Transverse colon (tissue), 4 donors: Measurements from ENCODE around the gene DNAH7.

Experiments
- CTCF ChIP-seq, 5 experiments: fragments of 200-600 bp in 3 of 5; fragments of 450-650 bp in 2 of 5; sonication (generic) in 3 of 5; IDR thresholded peaks; 1 replicate in 2 of 5; 2 replicates in 3 of 5; pipeline ENCODE4 v1.5.1; 2016 to 2017; ENCODE audit warnings: antibody characterized with exemption in 5 of 5, inconsistent platforms in 3 of 5, mild to moderate bottlenecking in 2 of 5, moderate library complexity in 1 of 5
- POLR2AphosphoS5 ChIP-seq, 3 donors: sonication (generic); formaldehyde crosslinking; IDR thresholded peaks; one replicate each; pipeline ENCODE4 v1.6.1; 2016; ENCODE audit warnings: antibody characterized with exemption in 3 of 3

DNA sequence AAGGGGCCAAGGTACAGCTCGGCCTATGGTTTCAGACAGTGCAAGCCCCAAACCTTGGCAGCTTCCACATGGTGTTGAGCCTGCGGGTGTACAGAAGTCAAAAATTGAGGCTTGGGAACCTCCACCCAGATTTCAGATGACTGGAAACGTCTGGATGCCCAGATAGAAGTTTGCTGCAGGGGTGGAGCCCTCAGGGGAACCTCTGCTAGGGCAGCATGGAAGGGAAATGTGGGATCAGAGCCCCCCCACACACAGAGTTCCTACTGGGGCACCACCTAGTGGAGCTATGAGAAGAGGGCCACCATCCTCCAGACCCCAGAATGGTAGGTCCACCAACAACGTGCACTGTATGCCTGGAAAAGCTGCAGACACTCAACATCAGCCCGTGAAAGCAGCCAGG is 15.0 kb upstream of the DNAH7 start:
- TF ChIP-seq CTCF (IDR thresholded peaks at IDR 0.05) = no peak
- TF ChIP-seq POLR2AphosphoS5 (IDR thresholded peaks at IDR 0.05) = no peak
